HEK293 (cell line): ENCODE measurements around the gene GUCY1B1.

Source experiments
- GFI1B ChIP-seq: fragments of 450-650 bp; formaldehyde crosslinking; IDR thresholded peaks from 2 replicates; pipeline ENCODE4 v1.5.1; 2016; ENCODE audit warnings: missing biosample characterization, missing genetic modification characterization
- HIC1 ChIP-seq: fragments of 450-650 bp; formaldehyde crosslinking; IDR thresholded peaks from 2 replicates; pipeline ENCODE4 v1.5.1; 2016; ENCODE audit warnings: missing biosample characterization, missing genetic modification characterization
- HOXD13 ChIP-seq: sonication (generic); formaldehyde crosslinking; IDR thresholded peaks from 2 replicates; pipeline ENCODE4 v1.8.0; 2022; ENCODE audit warnings: missing genetic modification reagents, borderline replicate concordance
- MZF1 ChIP-seq: fragments of 450-650 bp; formaldehyde crosslinking; IDR thresholded peaks from 2 replicates; pipeline ENCODE4 v1.5.1; 2017; ENCODE audit warnings: missing biosample characterization, missing genetic modification characterization, borderline replicate concordance
- PRDM1 ChIP-seq: fragments of 450-650 bp; formaldehyde crosslinking; IDR thresholded peaks from 2 replicates; pipeline ENCODE4; 2016; ENCODE audit warnings: missing biosample characterization, missing genetic modification characterization
- PRDM10 ChIP-seq: fragments of 450-650 bp; formaldehyde crosslinking; IDR thresholded peaks from 2 replicates; pipeline ENCODE4 v1.5.1; 2016; ENCODE audit warnings: missing biosample characterization, missing genetic modification characterization
- RBAK ChIP-seq: fragments of 450-650 bp; formaldehyde crosslinking; IDR thresholded peaks from 2 replicates; pipeline ENCODE4 v1.5.1; 2016; ENCODE audit warnings: missing biosample characterization, missing genetic modification characterization
- SP7 ChIP-seq: fragments of 450-650 bp; formaldehyde crosslinking; IDR thresholded peaks from 2 replicates; pipeline ENCODE4 v1.5.1; 2016; ENCODE audit warnings: missing biosample characterization, missing genetic modification characterization
- TSHZ1 ChIP-seq: fragments of 450-650 bp; formaldehyde crosslinking; IDR thresholded peaks from 2 replicates; pipeline ENCODE4 v1.5.1; 2016; ENCODE audit warnings: missing biosample characterization, missing genetic modification characterization, borderline replicate concordance
- ZBTB7A ChIP-seq: fragments of 450-650 bp; formaldehyde crosslinking; IDR thresholded peaks from 2 replicates; pipeline ENCODE4 v1.5.1; 2016; ENCODE audit warnings: low read depth, missing biosample characterization, missing genetic modification characterization
- ZFP69B ChIP-seq: fragments of 450-650 bp; formaldehyde crosslinking; IDR thresholded peaks from 2 replicates; pipeline ENCODE4 v1.5.1; 2016; ENCODE audit warnings: missing biosample characterization, missing genetic modification characterization
- ZNF157 ChIP-seq: fragments of 450-650 bp; formaldehyde crosslinking; IDR thresholded peaks from 2 replicates; pipeline ENCODE4 v1.5.1; 2016; ENCODE audit warnings: missing biosample characterization, missing genetic modification characterization
- ZNF175 ChIP-seq: fragments of 450-650 bp; formaldehyde crosslinking; IDR thresholded peaks from 2 replicates; pipeline ENCODE4 v1.5.1; 2016; ENCODE audit warnings: missing biosample characterization, missing genetic modification characterization
- ZNF221 ChIP-seq: fragments of 450-650 bp; formaldehyde crosslinking; IDR thresholded peaks from 2 replicates; pipeline ENCODE4 v1.5.1; 2017; ENCODE audit warnings: missing biosample characterization, missing genetic modification characterization, borderline replicate concordance
- ZNF24 ChIP-seq: fragments of 450-650 bp; formaldehyde crosslinking; IDR thresholded peaks from 2 replicates; pipeline ENCODE4 v1.5.1; 2016; ENCODE audit warnings: missing biosample characterization, missing genetic modification characterization
- ZNF335 ChIP-seq: fragments of 450-650 bp; formaldehyde crosslinking; conservative IDR thresholded peaks from 2 replicates; pipeline ENCODE4 v1.5.1; 2016; ENCODE audit warnings: missing biosample characterization, missing genetic modification characterization
- ZNF398 ChIP-seq: fragments of 450-650 bp; formaldehyde crosslinking; IDR thresholded peaks from 2 replicates; pipeline ENCODE4 v1.5.1; 2017; ENCODE audit warnings: missing biosample characterization, missing genetic modification characterization
- ZNF416 ChIP-seq: fragments of 450-650 bp; formaldehyde crosslinking; IDR thresholded peaks from 2 replicates; pipeline ENCODE4 v1.5.1; 2016; ENCODE audit warnings: missing biosample characterization, missing genetic modification characterization
- ZNF423 ChIP-seq: fragments of 450-650 bp; formaldehyde crosslinking; IDR thresholded peaks from 2 replicates; pipeline ENCODE4 v1.5.1; 2016; ENCODE audit warnings: missing biosample characterization, missing genetic modification characterization
- ZNF518A ChIP-seq: fragments of 450-650 bp; formaldehyde crosslinking; conservative IDR thresholded peaks from 2 replicates; pipeline ENCODE4 v1.5.1; 2016; ENCODE audit warnings: low read depth, missing biosample characterization, missing genetic modification characterization
- ZNF521 ChIP-seq: fragments of 450-650 bp; formaldehyde crosslinking; IDR thresholded peaks from 2 replicates; pipeline ENCODE4 v1.5.1; 2017; ENCODE audit warnings: missing biosample characterization, mild to moderate bottlenecking, missing genetic modification characterization
- ZNF529 ChIP-seq: fragments of 450-650 bp; formaldehyde crosslinking; IDR thresholded peaks from 2 replicates; pipeline ENCODE4 v1.5.1; 2017; ENCODE audit warnings: missing genetic modification characterization, missing biosample characterization; ENCODE audit not compliant: insufficient replicate concordance

The GUCY1B1 gene

GRCh38 chr4:155758481-155759371, at the start of gene GUCY1B1 (continued):
- TF ChIP-seq ZNF175 (tag by site-specific recombination) (no peak), ZNF518A (tag by site-specific recombination) (no peak), GFI1B (tag by site-specific recombination) (no peak), MZF1 (tag by site-specific recombination) (no peak), PRDM1 (tag by site-specific recombination) (no peak), ZNF335 (tag by site-specific recombination) (peak; percentile 77; the same call in 1 of the 2 replicates), ZBTB7A (tag by site-specific recombination) (no peak), ZNF398 (tag by site-specific recombination) (peak; percentile 28; the same call in 1 of the 2 replicates), ZNF157 (tag by site-specific recombination) (no peak), ZNF416 (tag by site-specific recombination) (no peak), ZFP69B (tag by site-specific recombination) (peak; percentile 38; the same call in 1 of the 2 replicates), HIC1 (tag by site-specific recombination) (peak; percentile 13; the same call in 1 of the 2 replicates), RBAK (tag by site-specific recombination) (no peak), ZNF423 (no peak), ZNF529 (no peak), SP7 (tag by site-specific recombination) (0 out of 2 replicates have a peak, but pooled peaks have one; percentile 24), ZNF221 (no peak), PRDM10 (peak; percentile 44; the same call in 1 of the 2 replicates), ZNF521 (tag by site-specific recombination) (no peak), TSHZ1 (no peak), HOXD13 (no peak), ZNF24 (tag by site-specific recombination) (no peak)
